HTERT RPE-1 (cell line): ENCODE results near the gene TARS3.

Experiments
- in situ Hi-C: fragments of 300-500 bp; cut with MboI; formaldehyde crosslinking; loops from 4 replicates; pipeline ENCODE4 v1.14.3; 2020; ENCODE audit warnings: low sequenced_read_pairs

TARS3 gene

DNA sequence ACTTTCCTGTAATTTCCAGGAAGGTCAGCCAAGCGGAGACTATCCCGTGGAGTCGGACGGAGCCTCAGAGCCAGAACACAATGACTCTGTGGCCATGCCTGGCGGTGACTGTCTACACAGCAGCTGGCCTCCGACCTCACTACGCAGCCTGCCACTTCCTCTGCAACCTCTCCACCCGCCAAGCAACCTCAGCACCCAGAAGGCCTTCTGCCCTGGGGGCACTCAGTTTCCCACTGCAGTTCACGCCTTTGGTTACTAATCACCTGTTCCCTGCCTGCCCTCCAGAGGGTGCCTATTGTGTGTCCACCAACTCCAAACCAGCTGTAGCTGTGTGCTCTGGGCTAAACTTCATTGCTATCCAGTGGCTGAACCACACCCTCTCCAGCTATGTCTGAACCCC, 116.1 kb downstream of the TARS3 start:
- in situ Hi-C loops, result no loop called here

DNA sequence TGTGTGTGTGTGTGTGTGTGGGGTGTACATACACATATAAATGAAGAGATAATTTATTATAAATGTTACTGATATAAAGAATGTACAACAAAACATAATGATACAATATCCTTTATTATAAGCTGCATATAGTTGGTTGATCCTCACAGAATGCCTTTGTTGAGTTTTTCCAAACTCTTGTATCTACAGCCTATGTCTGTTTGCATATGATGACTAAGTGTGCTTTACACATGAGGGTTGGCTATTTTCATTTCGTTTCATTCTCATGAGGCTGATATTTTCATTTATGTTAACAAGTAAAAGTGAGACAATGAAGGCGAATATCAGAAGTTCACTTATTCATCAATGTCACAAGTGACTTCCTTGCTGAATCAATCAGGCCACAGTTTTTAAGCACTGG, 117.2 kb downstream of the TARS3 start:
- in situ Hi-C loops, result no loop called here

DNA sequence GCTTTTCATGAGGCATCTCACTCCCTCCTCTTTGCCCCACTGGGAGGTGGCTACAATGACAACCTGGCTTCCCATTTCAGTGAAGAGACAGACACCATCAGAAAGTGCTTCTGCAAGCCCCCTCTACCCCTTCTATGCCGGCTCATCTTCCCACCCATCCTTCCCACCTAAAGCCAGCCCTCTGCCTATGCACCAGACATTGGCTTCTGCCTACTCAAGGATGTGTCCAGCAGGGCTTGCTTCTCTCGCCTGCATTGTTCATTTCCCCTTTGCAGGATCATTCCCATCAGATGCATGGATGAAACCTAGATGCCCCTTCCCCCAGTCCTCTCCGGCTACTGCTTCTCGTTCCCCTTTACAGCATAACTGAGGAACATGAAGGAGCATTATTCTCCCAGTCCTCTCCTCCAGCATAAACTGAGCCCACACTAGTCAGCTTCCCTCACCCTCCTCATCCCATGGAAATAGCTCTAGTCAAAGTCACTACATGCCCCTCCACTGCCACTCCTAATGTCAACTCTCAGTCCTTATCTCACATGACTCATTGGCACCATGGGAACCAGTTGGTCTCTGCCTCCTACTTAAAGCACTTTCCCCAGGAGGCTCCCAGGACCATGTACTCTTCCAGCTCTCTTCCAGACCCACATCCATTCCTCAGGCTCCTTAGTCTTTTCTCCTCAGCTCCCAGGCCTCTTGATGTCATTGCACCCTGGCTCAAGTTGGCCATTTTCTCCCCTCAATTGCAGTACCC, 120.0 kb downstream of the TARS3 start:
- in situ Hi-C loops, result no loop called here
